A549 (cell line): ENCODE measurements around the gene DTX1.

ENCODE experiments used
- CTCF ChIP-seq: fragments of >200 bp; sonication (Bioruptor Twin); formaldehyde crosslinking; IDR thresholded peaks from 3 replicates; pipeline ENCODE4 v1.5.1; 2016
- EP300 ChIP-seq, 2 experiments: fragments of >200 bp; sonication (Bioruptor Twin); formaldehyde crosslinking; IDR thresholded peaks; 2 replicates in 1 of 2; 3 replicates in 1 of 2; pipeline ENCODE4 v1.6.1; 2016 to 2017
- FOSB ChIP-seq: fragments of 250-450 bp; sonication (Bioruptor Pico); IDR thresholded peaks from 2 replicates; pipeline ENCODE4 v1.5.0; 2020; ENCODE audit warnings: mild to moderate bottlenecking, moderate library complexity
- MAFK ChIP-seq: fragments of 450-650 bp; IDR thresholded peaks from 2 replicates; pipeline ENCODE4 v1.6.1; 2014; ENCODE audit not compliant: partially characterized antibody
- MAZ ChIP-seq: fragments of 150-350 bp; IDR thresholded peaks from 2 replicates; pipeline ENCODE4 v1.6.1; 2014; ENCODE audit warnings: antibody characterized with exemption, low read depth, low read length, borderline replicate concordance
- POLR2A ChIP-seq: IDR thresholded peaks from 2 replicates; pipeline ENCODE4 v1.6.1; 2012; ENCODE audit warnings: mild to moderate bottlenecking, low read length
- RAD21 ChIP-seq, 2 experiments: fragments of >200 bp in 1 of 2; sonication (Bioruptor Twin) in 1 of 2; formaldehyde crosslinking in 1 of 2; IDR thresholded peaks in 1 of 2; conservative IDR thresholded peaks in 1 of 2; 2 replicates in 1 of 2; 3 replicates in 1 of 2; pipeline ENCODE4 v1.6.1; 2012 to 2018; ENCODE audit warnings: inconsistent platforms in 1 of 2
- RFX5 ChIP-seq: fragments of 450-650 bp; IDR thresholded peaks from 2 replicates; pipeline ENCODE4 v1.7.1; 2014; ENCODE audit warnings: antibody characterized with exemption, mild to moderate bottlenecking, moderate library complexity

GRCh38 chr12:113127791-113128199 lies 71.3 kb downstream of the DTX1 start:
- no peak for TF ChIP-seq RFX5
- TF ChIP-seq CTCF: no peak
- TF ChIP-seq EP300 (IDR thresholded peaks at IDR 0.05): no peak
- TF ChIP-seq MAFK: no peak
- TF ChIP-seq FOSB (CRISPR knock-in tag): no peak
- no peak for TF ChIP-seq MAZ
- TF ChIP-seq POLR2A: no peak
- no peak for TF ChIP-seq RAD21 (conservative IDR thresholded peaks at IDR 0.05 in 1 of 2, IDR thresholded peaks at IDR 0.05 in 1 of 2)
